ENCODE measurements around the gene TAC3.
A peak's percentile ranks its signal among the peaks of the same experiment; 100 is the strongest.
"Not testable (repeated sequence)": the region's sequence is repeated elsewhere in the genome, so short reads cannot be mapped to it uniquely, and the experiment has no call there.

The TAC3 gene

GRCh38 chr12:57004651-57005050 lies 11.7 kb downstream of the TAC3 start:
- DNase-seq (ENCODE audit: low spot score), result no peak

GRCh38 chr12:57003395-57003794 lies 12.9 kb downstream of the TAC3 start:
- DNase-seq (ENCODE audit: low spot score), result no peak

GRCh38 chr12:57001448-57001906 lies 14.9 kb downstream of the TAC3 start:
- DNase-seq (ENCODE audit: low spot score), result peak; percentile 46

- DNase-seq (ENCODE audit: low spot score), result no peak
Observed at GRCh38 chr12:57000393-57000792, 15.9 kb downstream of the TAC3 start.

GRCh38 chr12:56999456-56999855 lies 16.9 kb downstream of the TAC3 start:
- DNase-seq (ENCODE audit: low spot score), result no peak

- DNase-seq (ENCODE audit: low spot score), result no peak
Observed at GRCh38 chr12:56998981-56999380, 17.3 kb downstream of the TAC3 start.

- no peak for DNase-seq (ENCODE audit: low spot score)
Observed at GRCh38 chr12:56998316-56998715, 18.0 kb downstream of the TAC3 start.

- no peak for DNase-seq (ENCODE audit: low spot score)
Observed at GRCh38 chr12:56996793-56997545, 19.4 kb downstream of the TAC3 start.

- DNase-seq (ENCODE audit: low spot score), result no peak
Observed at GRCh38 chr12:56995930-56996496, 20.3 kb downstream of the TAC3 start.

- DNase-seq (ENCODE audit: low spot score), result no peak
Observed at GRCh38 chr12:56995201-56995929, 21.0 kb downstream of the TAC3 start.

GRCh38 chr12:56994231-56994746 lies 22.0 kb downstream of the TAC3 start:
- DNase-seq (ENCODE audit: low spot score), result no peak

- no peak for DNase-seq (ENCODE audit: low spot score)
Observed at GRCh38 chr12:56993346-56993745, 23.0 kb downstream of the TAC3 start.

- DNase-seq (ENCODE audit: low spot score), result peak; percentile 74
Observed at GRCh38 chr12:56991319-56992246, 24.7 kb downstream of the TAC3 start.

GRCh38 chr12:56990648-56991318 lies 25.5 kb downstream of the TAC3 start:
- DNase-seq (ENCODE audit: low spot score), result no peak

GRCh38 chr12:56989861-56990610 lies 26.3 kb downstream of the TAC3 start:
- no peak for DNase-seq (ENCODE audit: low spot score)

GRCh38 chr12:56988207-56988739 lies 28.1 kb downstream of the TAC3 start:
- no peak for DNase-seq (ENCODE audit: low spot score)

- DNase-seq (ENCODE audit: low spot score), result peak; percentile 89
Observed at GRCh38 chr12:56987551-56988053, 28.7 kb downstream of the TAC3 start.

GRCh38 chr12:56987011-56987410 lies 29.3 kb downstream of the TAC3 start:
- DNase-seq (ENCODE audit: low spot score), result no peak

GRCh38 chr12:56985714-56986113 lies 30.6 kb downstream of the TAC3 start:
- not testable (repeated sequence) for DNase-seq (ENCODE audit: low spot score)

- no peak for DNase-seq (ENCODE audit: low spot score)
Observed at GRCh38 chr12:56983386-56983785, 32.9 kb downstream of the TAC3 start.
